Vagina (tissue), 2 donors: ENCODE measurements around the gene INSRR. TPM values are rescaled to one million over a fixed set of nuclear protein-coding genes. Genes with fewer than 3 reads are reported as not detected.

Experiments used
- DNase-seq, 2 donors: peaks; one replicate each; pipeline ENCODE4 v3.0.0-alpha.2; 2017; ENCODE audit errors: extremely low spot score in 2 of 2
- H3K27ac ChIP-seq: fragments of 200-600 bp; sonication (generic); one replicate; pipeline ENCODE4 v1.5.1; 2019
- H3K27me3 ChIP-seq: fragments of 200-600 bp; sonication (generic); one replicate; pipeline ENCODE4 v1.5.1; 2019
- H3K36me3 ChIP-seq, 2 donors: fragments of 200-600 bp; sonication (generic); one replicate each; pipeline ENCODE4 v1.5.1; 2017 to 2019
- H3K4me1 ChIP-seq: fragments of 200-600 bp; sonication (generic); one replicate; pipeline ENCODE4 v1.5.1; 2019
- H3K4me3 ChIP-seq, 2 donors: fragments of 200-600 bp; sonication (generic); 1 replicate in 1 of 2; 2 replicates in 1 of 2; pipeline ENCODE4 v1.5.1; 2016 to 2019
- H3K9me3 ChIP-seq: fragments of 200-600 bp; sonication (generic); one replicate; pipeline ENCODE4 v1.5.1; 2019
- CTCF ChIP-seq, 3 experiments: fragments of 450-650 bp in 2 of 3; fragments of 200-600 bp in 1 of 3; sonication (generic) in 1 of 3; IDR thresholded peaks; one replicate each; pipeline ENCODE4 v1.5.1; 2017 to 2019; ENCODE audit warnings: antibody characterized with exemption in 3 of 3, mild to moderate bottlenecking in 2 of 3, moderate library complexity in 2 of 3
- POLR2A ChIP-seq, 2 donors: fragments of 450-650 bp; IDR thresholded peaks; one replicate each; pipeline ENCODE4 v1.6.1; 2017; ENCODE audit warnings: antibody characterized with exemption in 2 of 2, mild to moderate bottlenecking in 2 of 2, moderate library complexity in 2 of 2
- POLR2AphosphoS5 ChIP-seq, 2 donors: sonication (generic); formaldehyde crosslinking; IDR thresholded peaks; one replicate each; pipeline ENCODE4 v1.9.0; 2017; ENCODE audit warnings: antibody characterized with exemption in 2 of 2, mild to moderate bottlenecking in 2 of 2, low read depth in 1 of 2; ENCODE audit not compliant: insufficient read depth in 1 of 2
- intact Hi-C: fragments of 100-400 bp; cut with DNase I; formaldehyde crosslinking; loops from one replicate; pipeline ENCODE4 v1.15.1; 2023
- total RNA-seq: library from RNA; depleted of rRNA; stranded (reverse); fragments of >200 nt; gene quantifications from one replicate; pipeline ENCODE4 v1.2.3, GENCODE V29; 2016

The INSRR gene
- total RNA-seq, 1 donor from 2014 or later: not detected

DNA sequence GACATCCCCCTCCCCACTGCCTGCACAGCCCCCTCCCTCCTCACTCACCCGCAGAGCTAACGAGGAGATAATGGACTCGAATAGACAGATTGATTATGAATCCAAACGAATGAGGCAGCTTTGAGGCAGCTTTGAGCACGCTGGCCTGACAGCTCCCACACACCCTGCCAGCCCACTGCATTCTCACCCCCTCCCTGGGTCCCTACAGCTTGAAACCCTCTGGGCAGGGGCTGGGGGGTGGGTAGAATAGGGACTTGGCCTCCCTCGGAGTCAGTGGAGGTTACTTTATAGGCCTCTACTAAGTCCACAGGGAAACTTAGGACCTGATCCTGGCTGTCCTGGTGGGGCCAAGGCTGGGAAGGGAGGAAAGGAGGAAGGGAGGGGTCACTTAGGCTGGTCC, 3.7 kb upstream of the INSRR start:
- H3K9me3 ChIP-seq: no peaks in the 10 kb centered on the region
- intact Hi-C loops: no loop called here
- no peaks in the 10 kb centered on the region for H3K27me3 ChIP-seq
- peaks cover 29% of the 10 kb centered on the region for H3K4me1 ChIP-seq
- H3K27ac ChIP-seq: no peak overlapping the region
- H3K36me3 ChIP-seq: no peaks in the 10 kb centered on the region
- no peak for TF ChIP-seq POLR2A (IDR thresholded peaks at IDR 0.05)
- no peak for TF ChIP-seq CTCF (IDR thresholded peaks at IDR 0.05)
- no peak for TF ChIP-seq POLR2AphosphoS5 (IDR thresholded peaks at IDR 0.05; ENCODE audit: insufficient read depth in 1 of 2, low read depth in 1 of 2)
- no peak overlapping the region for H3K4me3 ChIP-seq
- DNase-seq: no peak

GRCh38 chr1:156860628-156861423, 1.9 kb upstream of the INSRR start, which contains the start of gene NTRK1:
Gene NTRK1 (plus strand): TSS chr1:156860865. CDS start chr1:156860935, 70 bp downstream.
- intact Hi-C loops: no loop called here
- H3K36me3 ChIP-seq: no peaks in the 10 kb centered on the region
- no peaks in the 10 kb centered on the region for H3K9me3 ChIP-seq
- H3K27ac ChIP-seq: peak within 1 kb of the TSS; percentile 62
- no peak for DNase-seq
- H3K4me3 ChIP-seq: peak within 1 kb of the TSS; percentile 40 to 51
- TF ChIP-seq POLR2AphosphoS5 (IDR thresholded peaks at IDR 0.05; ENCODE audit: insufficient read depth in 1 of 2, low read depth in 1 of 2): no peak
- TF ChIP-seq POLR2A (IDR thresholded peaks at IDR 0.05): no peak
- no peak for TF ChIP-seq CTCF (IDR thresholded peaks at IDR 0.05)
- H3K27me3 ChIP-seq: no peaks in the 10 kb centered on the region
- H3K4me1 ChIP-seq: peaks cover 29% of the 10 kb centered on the region

DNA sequence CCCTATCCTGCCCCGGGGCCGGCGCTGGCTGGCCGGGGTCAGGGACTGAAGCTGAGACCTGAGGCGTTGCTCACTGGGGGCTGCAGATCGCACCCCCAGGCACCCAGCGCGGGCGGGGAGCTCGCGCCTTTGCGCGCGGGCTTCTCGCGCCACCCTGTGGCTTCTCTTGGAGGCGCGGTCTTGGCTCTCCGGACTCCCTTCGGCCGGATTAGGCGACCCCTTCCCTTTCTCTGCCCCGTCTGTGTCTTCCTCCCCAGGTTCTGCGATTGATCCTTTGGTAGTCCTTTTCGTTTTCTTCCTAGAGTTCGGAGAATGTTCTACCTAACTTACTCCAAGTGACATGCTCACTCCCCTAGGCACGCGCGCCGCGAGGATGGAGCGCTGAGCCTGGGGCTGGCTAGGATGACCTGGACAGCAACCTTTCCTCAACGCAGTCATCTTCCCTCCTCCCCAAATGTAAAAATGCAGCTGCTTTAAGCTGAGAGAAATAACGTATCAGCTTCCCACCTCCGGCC, 1.3 kb upstream of the INSRR start:
- Histone ChIP-seq H3K9me3 (no peaks in the 10 kb centered on the region), H3K27me3 (no peaks in the 10 kb centered on the region), H3K27ac (peak overlapping the region; percentile 62), H3K4me1 (peaks cover 29% of the 10 kb centered on the region), H3K36me3 (no peaks in the 10 kb centered on the region), H3K4me3 (peak overlapping the region; percentile 40 to 51)
- no peak for DNase-seq
- TF ChIP-seq CTCF (IDR thresholded peaks at IDR 0.05) (peak; percentile 71 to 85 (median 77)), POLR2AphosphoS5 (IDR thresholded peaks at IDR 0.05; ENCODE audit: insufficient read depth in 1 of 2, low read depth in 1 of 2) (peak in 1 of 2 donors; percentile 29), POLR2A (IDR thresholded peaks at IDR 0.05) (no peak)
- intact Hi-C loops: no loop called here

- Histone ChIP-seq H3K27ac (peak overlapping the region; percentile 62), H3K27me3 (no peaks in the 10 kb centered on the region)
These were observed 701 bp upstream of the INSRR start for GRCh38 chr1:156859523-156860112.

More at GRCh38 chr1:156859523-156860112, 701 bp upstream of the INSRR start:
- intact Hi-C loops: loop anchor here (5.0 kb wide), 1 partner anchor 52 kb away; no protein-coding TSS in a partner anchor
- Histone ChIP-seq H3K36me3 (no peaks in the 10 kb centered on the region), H3K4me1 (peaks cover 29% of the 10 kb centered on the region), H3K4me3 (peak overlapping the region; percentile 40 to 51), H3K9me3 (no peaks in the 10 kb centered on the region)
- TF ChIP-seq POLR2AphosphoS5 (IDR thresholded peaks at IDR 0.05; ENCODE audit: insufficient read depth in 1 of 2, low read depth in 1 of 2) (no peak), CTCF (IDR thresholded peaks at IDR 0.05) (no peak), POLR2A (IDR thresholded peaks at IDR 0.05) (no peak)
- DNase-seq: no peak
